ENCODE data around the gene TIE1. TPM values are rescaled to one million over a fixed set of nuclear protein-coding genes. Genes with fewer than 3 reads are reported as not detected.

The TIE1 gene
- total and polyA plus RNA-seq, 3 donors from 2014 or later: 10.5 to 16.8 (median 10.9) TPM

- H3K27me3 ChIP-seq: no peaks in the 10 kb centered on the region
- no peaks in the 10 kb centered on the region for H3K36me3 ChIP-seq (ENCODE audit: low read depth, missing control alignments)
- intact Hi-C loops (cut with DNase I; ENCODE audit: low total_unique reads): no loop called here
- WGBS, 2 donors: 91 to 97% methylated on average over 11 to 17 of the region's 17 CpGs
- H3K4me3 ChIP-seq: no peak overlapping the region
- H3K27ac ChIP-seq: no peak overlapping the region
- no peak for TF ChIP-seq CTCF (IDR thresholded peaks at IDR 0.05)
- no peak for TF ChIP-seq POLR2A (IDR thresholded peaks at IDR 0.05)
- DNase-seq: no peak
- H3K4me1 ChIP-seq: peaks cover 5% of the 10 kb centered on the region
- no peaks in the 10 kb centered on the region for H3K9me3 ChIP-seq
Measured at GRCh38 chr1:43306688-43307457, 6.1 kb downstream of the TIE1 start.

DNA sequence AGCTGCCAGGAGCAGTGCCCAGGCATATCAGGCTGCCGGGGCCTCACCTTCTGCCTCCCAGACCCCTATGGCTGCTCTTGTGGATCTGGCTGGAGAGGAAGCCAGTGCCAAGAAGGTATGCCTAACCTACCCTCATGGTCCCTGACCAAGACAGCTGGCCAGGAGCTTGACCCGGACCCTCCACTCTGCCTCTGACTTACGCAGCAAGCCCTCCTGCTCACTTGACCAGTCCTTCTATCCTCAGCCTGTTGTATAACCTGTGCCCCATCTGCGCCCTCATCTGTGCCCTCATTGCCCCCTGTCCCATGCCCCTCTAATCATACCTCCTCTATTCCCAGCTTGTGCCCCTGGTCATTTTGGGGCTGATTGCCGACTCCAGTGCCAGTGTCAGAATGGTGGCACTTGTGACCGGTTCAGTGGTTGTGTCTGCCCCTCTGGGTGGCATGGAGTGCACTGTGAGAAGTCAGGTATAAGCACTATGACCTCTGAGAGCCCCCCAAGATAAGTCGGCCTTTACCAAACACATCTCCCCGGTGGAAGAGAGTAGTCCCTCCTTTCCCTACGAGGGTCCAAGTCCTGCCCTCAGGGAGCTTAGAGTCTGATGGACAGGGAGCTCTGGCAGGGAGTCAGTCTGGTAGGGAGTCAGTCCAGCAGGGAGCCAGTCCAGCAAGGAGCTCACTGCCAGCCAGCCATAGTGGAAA is 6.8 kb downstream of the TIE1 start:
- no peaks in the 10 kb centered on the region for H3K9me3 ChIP-seq
- H3K36me3 ChIP-seq (ENCODE audit: low read depth, missing control alignments): no peaks in the 10 kb centered on the region
- DNase-seq: no peak
- TF ChIP-seq POLR2A (IDR thresholded peaks at IDR 0.05): no peak
- TF ChIP-seq CTCF (IDR thresholded peaks at IDR 0.05): no peak
- no peaks in the 10 kb centered on the region for H3K27me3 ChIP-seq
- H3K4me3 ChIP-seq: no peak overlapping the region
- H3K27ac ChIP-seq: no peak overlapping the region
- WGBS, 2 donors: 93 to 95% methylated on average over 8 to 9 of the region's 9 CpGs
- H3K4me1 ChIP-seq: peaks cover 5% of the 10 kb centered on the region
- intact Hi-C loops (cut with DNase I; ENCODE audit: low total_unique reads): no loop called here

DNA sequence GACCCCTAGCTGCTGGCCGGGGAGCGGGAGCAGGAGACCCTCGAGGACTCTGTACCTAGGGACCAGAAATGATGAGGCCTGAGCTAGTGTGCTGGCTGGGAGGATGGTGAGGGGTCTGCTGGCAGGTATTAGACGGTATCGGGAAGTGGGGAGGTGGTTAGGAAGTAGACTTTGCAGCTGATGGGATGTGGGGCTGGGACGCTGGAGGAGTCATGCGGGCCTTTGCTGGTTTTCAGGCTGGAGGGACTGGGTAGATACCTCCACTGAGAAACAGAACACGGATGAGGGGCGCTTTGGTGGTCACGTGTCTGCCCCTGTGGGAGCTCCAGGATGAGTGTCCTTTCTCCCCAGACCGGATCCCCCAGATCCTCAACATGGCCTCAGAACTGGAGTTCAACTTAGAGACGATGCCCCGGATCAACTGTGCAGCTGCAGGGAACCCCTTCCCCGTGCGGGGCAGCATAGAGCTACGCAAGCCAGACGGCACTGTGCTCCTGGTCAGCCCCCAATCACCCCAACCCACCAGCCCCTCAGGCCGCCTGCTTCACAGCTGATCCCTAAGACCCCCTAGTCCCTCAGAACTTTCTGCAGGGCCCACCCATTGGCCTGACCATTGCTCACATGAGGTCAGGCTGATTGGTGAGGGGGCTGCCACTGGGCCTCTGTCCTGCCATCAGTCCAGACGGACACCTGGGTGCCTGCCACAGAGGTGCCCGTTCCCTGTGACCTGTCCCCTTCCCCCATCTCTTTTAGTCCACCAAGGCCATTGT is 8.0 kb downstream of the TIE1 start:
- no peaks in the 10 kb centered on the region for H3K27me3 ChIP-seq
- peaks cover 5% of the 10 kb centered on the region for H3K4me1 ChIP-seq
- intact Hi-C loops (cut with DNase I; ENCODE audit: low total_unique reads): no loop called here
- no peak overlapping the region for H3K27ac ChIP-seq
- DNase-seq: no peak
- no peak for TF ChIP-seq POLR2A (IDR thresholded peaks at IDR 0.05)
- TF ChIP-seq CTCF (IDR thresholded peaks at IDR 0.05): no peak
- no peak overlapping the region for H3K4me3 ChIP-seq
- no peaks in the 10 kb centered on the region for H3K9me3 ChIP-seq
- no peaks in the 10 kb centered on the region for H3K36me3 ChIP-seq (ENCODE audit: low read depth, missing control alignments)
- 85 to 95% methylated on average over 18 to 20 of the region's 20 CpGs for WGBS, 2 donors

- Histone ChIP-seq H3K36me3 (ENCODE audit: low read depth, missing control alignments) (no peaks in the 10 kb centered on the region), H3K4me3 (no peak overlapping the region), H3K27me3 (no peaks in the 10 kb centered on the region), H3K27ac (no peak overlapping the region), H3K4me1 (peaks cover under 1% of the 10 kb centered on the region), H3K9me3 (no peaks in the 10 kb centered on the region)
- TF ChIP-seq CTCF (IDR thresholded peaks at IDR 0.05) (no peak), POLR2A (IDR thresholded peaks at IDR 0.05) (no peak)
- WGBS, 2 donors: 88 to 95% methylated on average over 4 to 13 of the region's 13 CpGs
- no peak for DNase-seq
- intact Hi-C loops (cut with DNase I; ENCODE audit: low total_unique reads): no loop called here
Measured at GRCh38 chr1:43309405-43310025, 8.7 kb downstream of the TIE1 start.
